HEK293 (cell line): ENCODE data around the gene POFUT2.

Experiments used
- CTCF ChIP-seq: fragments of 450-650 bp; formaldehyde crosslinking; IDR thresholded peaks from 2 replicates; pipeline ENCODE4 v1.5.1; 2016; ENCODE audit warnings: missing biosample characterization, missing genetic modification characterization
- SP2 ChIP-seq: fragments of 450-650 bp; formaldehyde crosslinking; IDR thresholded peaks from 2 replicates; pipeline ENCODE4 v1.5.1; 2016; ENCODE audit warnings: missing biosample characterization, missing genetic modification characterization
- TCF7L2 ChIP-seq: IDR thresholded peaks from 2 replicates; pipeline ENCODE4 v1.6.1; 2011; ENCODE audit warnings: low read depth, mild to moderate bottlenecking, inconsistent platforms, low read length, moderate library complexity, borderline replicate concordance
- ZNF10 ChIP-seq: fragments of 450-650 bp; formaldehyde crosslinking; IDR thresholded peaks from 2 replicates; pipeline ENCODE4 v1.5.1; 2017; ENCODE audit warnings: missing biosample characterization, missing genetic modification characterization
- ZNF488 ChIP-seq: fragments of 450-650 bp; formaldehyde crosslinking; IDR thresholded peaks from 2 replicates; pipeline ENCODE4 v1.5.1; 2016; ENCODE audit warnings: missing biosample characterization, missing genetic modification characterization
- ZNF639 ChIP-seq: fragments of 450-650 bp; formaldehyde crosslinking; IDR thresholded peaks from 2 replicates; pipeline ENCODE4 v1.5.1; 2016; ENCODE audit warnings: missing biosample characterization, missing genetic modification characterization
- TF ChIP-seq, protein P1 (sequence below): fragments of 450-650 bp; formaldehyde crosslinking; IDR thresholded peaks from 2 replicates; pipeline ENCODE4; 2016; ENCODE audit warnings: missing biosample characterization, missing genetic modification characterization
- TF ChIP-seq, protein P2 (sequence below): fragments of 450-650 bp; formaldehyde crosslinking; IDR thresholded peaks from 2 replicates; pipeline ENCODE4 v1.5.1; 2016; ENCODE audit warnings: missing biosample characterization, missing genetic modification characterization

GRCh38 chr21:45215213-45215612, 72.5 kb downstream of the POFUT2 start:
- TF ChIP-seq CTCF, result no peak
- TF ChIP-seq TCF7L2, result no peak
- TF ChIP-seq, protein P1, sequence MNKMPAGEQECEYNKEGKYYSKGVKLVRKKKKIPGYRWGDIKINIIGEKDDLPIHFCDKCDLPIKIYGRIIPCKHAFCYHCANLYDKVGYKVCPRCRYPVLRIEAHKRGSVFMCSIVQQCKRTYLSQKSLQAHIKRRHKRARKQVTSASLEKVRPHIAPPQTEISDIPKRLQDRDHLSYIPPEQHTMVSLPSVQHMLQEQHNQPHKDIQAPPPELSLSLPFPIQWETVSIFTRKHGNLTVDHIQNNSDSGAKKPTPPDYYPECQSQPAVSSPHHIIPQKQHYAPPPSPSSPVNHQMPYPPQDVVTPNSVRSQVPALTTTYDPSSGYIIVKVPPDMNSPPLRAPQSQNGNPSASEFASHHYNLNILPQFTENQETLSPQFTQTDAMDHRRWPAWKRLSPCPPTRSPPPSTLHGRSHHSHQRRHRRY (tag by site-specific recombination), result no peak
- TF ChIP-seq, protein P2, sequence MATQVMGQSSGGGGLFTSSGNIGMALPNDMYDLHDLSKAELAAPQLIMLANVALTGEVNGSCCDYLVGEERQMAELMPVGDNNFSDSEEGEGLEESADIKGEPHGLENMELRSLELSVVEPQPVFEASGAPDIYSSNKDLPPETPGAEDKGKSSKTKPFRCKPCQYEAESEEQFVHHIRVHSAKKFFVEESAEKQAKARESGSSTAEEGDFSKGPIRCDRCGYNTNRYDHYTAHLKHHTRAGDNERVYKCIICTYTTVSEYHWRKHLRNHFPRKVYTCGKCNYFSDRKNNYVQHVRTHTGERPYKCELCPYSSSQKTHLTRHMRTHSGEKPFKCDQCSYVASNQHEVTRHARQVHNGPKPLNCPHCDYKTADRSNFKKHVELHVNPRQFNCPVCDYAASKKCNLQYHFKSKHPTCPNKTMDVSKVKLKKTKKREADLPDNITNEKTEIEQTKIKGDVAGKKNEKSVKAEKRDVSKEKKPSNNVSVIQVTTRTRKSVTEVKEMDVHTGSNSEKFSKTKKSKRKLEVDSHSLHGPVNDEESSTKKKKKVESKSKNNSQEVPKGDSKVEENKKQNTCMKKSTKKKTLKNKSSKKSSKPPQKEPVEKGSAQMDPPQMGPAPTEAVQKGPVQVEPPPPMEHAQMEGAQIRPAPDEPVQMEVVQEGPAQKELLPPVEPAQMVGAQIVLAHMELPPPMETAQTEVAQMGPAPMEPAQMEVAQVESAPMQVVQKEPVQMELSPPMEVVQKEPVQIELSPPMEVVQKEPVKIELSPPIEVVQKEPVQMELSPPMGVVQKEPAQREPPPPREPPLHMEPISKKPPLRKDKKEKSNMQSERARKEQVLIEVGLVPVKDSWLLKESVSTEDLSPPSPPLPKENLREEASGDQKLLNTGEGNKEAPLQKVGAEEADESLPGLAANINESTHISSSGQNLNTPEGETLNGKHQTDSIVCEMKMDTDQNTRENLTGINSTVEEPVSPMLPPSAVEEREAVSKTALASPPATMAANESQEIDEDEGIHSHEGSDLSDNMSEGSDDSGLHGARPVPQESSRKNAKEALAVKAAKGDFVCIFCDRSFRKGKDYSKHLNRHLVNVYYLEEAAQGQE (tag by site-specific recombination), result no peak
- no peak for TF ChIP-seq ZNF488 (tag by site-specific recombination)
- no peak for TF ChIP-seq SP2 (tag by site-specific recombination)
- no peak for TF ChIP-seq ZNF639 (tag by site-specific recombination)
- no peak for TF ChIP-seq ZNF10 (tag by site-specific recombination)
